Cardiac muscle cell (in vitro differentiated cells and primary cell): ENCODE results near the gene MRM2. TPM values are rescaled to one million over a fixed set of nuclear protein-coding genes. Genes with fewer than 3 reads are reported as not detected.

Source experiments
- DNase-seq, 2 donors: peaks; one replicate each; pipeline versions ENCODE4 v3.0.0 to v3.0.0-alpha.2; 2010 to 2017; ENCODE audit warnings: low read depth in 1 of 2, low spot score in 1 of 2
- H3K27ac ChIP-seq: fragments of 200-600 bp; sonication (generic); 2 replicates; pipeline ENCODE4 v1.5.1; 2016
- H3K27me3 ChIP-seq: fragments of 200-600 bp; sonication (generic); 2 replicates; pipeline ENCODE4 v1.6.0; 2016; ENCODE audit warnings: control low read depth
- H3K36me3 ChIP-seq: fragments of 200-600 bp; sonication (generic); 2 replicates; pipeline ENCODE4 v1.5.1; 2016; ENCODE audit warnings: control low read depth
- H3K4me1 ChIP-seq: fragments of 200-600 bp; sonication (generic); 2 replicates; pipeline ENCODE4 v1.8.1; 2017; ENCODE audit warnings: low read depth, mild to moderate bottlenecking, mixed run types
- H3K4me3 ChIP-seq: fragments of 200-600 bp; sonication (generic); 2 replicates; pipeline ENCODE4 v1.5.1; 2016; ENCODE audit warnings: mild to moderate bottlenecking
- H3K9me3 ChIP-seq: fragments of 200-600 bp; sonication (generic); 2 replicates; pipeline ENCODE4 v1.5.1; 2017; ENCODE audit warnings: low read depth, mild to moderate bottlenecking, control low read depth
- CTCF ChIP-seq: IDR thresholded peaks from 2 replicates; pipeline ENCODE4 v1.5.1; 2012; ENCODE audit warnings: low read depth, mild to moderate bottlenecking, low read length
- polyA plus RNA-seq: library from polyadenylated mRNA; unstranded; fragments of >200 nt; fragmentation: Nextera tagmentation; extraction: Ambion mirVana; gene quantifications from 2 replicates; pipeline ENCODE4 v1.2.1, GENCODE V29; 2016
- total RNA-seq: library from RNA; depleted of rRNA; stranded (reverse); fragments of >200 nt; gene quantifications from 2 replicates; pipeline ENCODE4 v1.2.3, GENCODE V29; 2016

The MRM2 gene
- total and polyA plus RNA-seq, 2 experiments from 2014 or later, result 24.2 to 53.5 TPM

GRCh38 chr7:2279896-2280295, 37.9 kb upstream of the MRM2 start:
- Histone ChIP-seq H3K36me3 (no peaks in the 10 kb centered on the region), H3K4me1 (peaks cover 8% of the 10 kb centered on the region), H3K9me3 (no peaks in the 10 kb centered on the region), H3K27me3 (no peaks in the 10 kb centered on the region), H3K27ac (no peak overlapping the region), H3K4me3 (no peak overlapping the region)
- no peak for TF ChIP-seq CTCF
- peak in 1 of 2 donors; percentile 3 for DNase-seq

- no peaks in the 10 kb centered on the region for H3K27me3 ChIP-seq
- no peaks in the 10 kb centered on the region for H3K9me3 ChIP-seq
- peaks cover 8% of the 10 kb centered on the region for H3K4me1 ChIP-seq
- no peak overlapping the region for H3K27ac ChIP-seq
- no peak for TF ChIP-seq CTCF
- no peak overlapping the region for H3K4me3 ChIP-seq
- DNase-seq, result no peak
- H3K36me3 ChIP-seq, result no peaks in the 10 kb centered on the region
Measured at GRCh38 chr7:2278026-2278425, 36.0 kb upstream of the MRM2 start.

GRCh38 chr7:2276107-2276506, 34.1 kb upstream of the MRM2 start:
- no peaks in the 10 kb centered on the region for H3K36me3 ChIP-seq
- no peaks in the 10 kb centered on the region for H3K27me3 ChIP-seq
- H3K4me3 ChIP-seq, result no peak overlapping the region
- TF ChIP-seq CTCF, result no peak
- H3K9me3 ChIP-seq, result no peaks in the 10 kb centered on the region
- DNase-seq, result no peak
- no peaks in the 10 kb centered on the region for H3K4me1 ChIP-seq
- H3K27ac ChIP-seq, result no peak overlapping the region

- TF ChIP-seq CTCF, result no peak
- DNase-seq, result no peak
- Histone ChIP-seq H3K27me3 (no peaks in the 10 kb centered on the region), H3K4me1 (no peaks in the 10 kb centered on the region), H3K4me3 (no peak overlapping the region), H3K9me3 (no peaks in the 10 kb centered on the region), H3K27ac (no peak overlapping the region), H3K36me3 (no peaks in the 10 kb centered on the region)
Measured at GRCh38 chr7:2275101-2275500, 33.1 kb upstream of the MRM2 start.

GRCh38 chr7:2274666-2275065, 32.7 kb upstream of the MRM2 start:
- H3K9me3 ChIP-seq, result no peaks in the 10 kb centered on the region
- H3K36me3 ChIP-seq, result no peaks in the 10 kb centered on the region
- no peak overlapping the region for H3K27ac ChIP-seq
- no peaks in the 10 kb centered on the region for H3K4me1 ChIP-seq
- H3K27me3 ChIP-seq, result no peaks in the 10 kb centered on the region
- no peak for TF ChIP-seq CTCF
- DNase-seq, result no peak
- H3K4me3 ChIP-seq, result no peak overlapping the region

- H3K27me3 ChIP-seq, result no peaks in the 10 kb centered on the region
- DNase-seq, result no peak
- no peak for TF ChIP-seq CTCF
- H3K4me1 ChIP-seq, result no peaks in the 10 kb centered on the region
- no peaks in the 10 kb centered on the region for H3K36me3 ChIP-seq
- no peak overlapping the region for H3K27ac ChIP-seq
- no peaks in the 10 kb centered on the region for H3K9me3 ChIP-seq
- H3K4me3 ChIP-seq, result no peak overlapping the region
Measured at GRCh38 chr7:2273866-2274265, 31.9 kb upstream of the MRM2 start.
